MCF 10A (cell line): ENCODE measurements around the gene KIF23. TPM values are rescaled to one million over a fixed set of nuclear protein-coding genes. Genes with fewer than 3 reads are reported as not detected.

Source experiments
- BruUV-seq: library from RNA; stranded (reverse); fragments of 400-500 nt; replicated peaks from 2 replicates; lab custom pipeline; 2021; lab: Mats Ljungman, UMichigan
- CTCF ChIA-PET: fragments of 300-600 bp; sonication (Branson Sonifier 250); formaldehyde crosslinking; extraction: SDS; loops from one replicate; lab custom pipeline; 2021; ENCODE audit warnings: antibody characterized with exemption, inconsistent platforms; lab: Yijun Ruan, JAX
- POLR2A ChIA-PET: fragments of 300-600, 350-650 bp; sonication (Branson Sonifier 250); formaldehyde crosslinking; extraction: SDS; loops from one replicate; lab custom pipeline; 2020; ENCODE audit warnings: antibody characterized with exemption, inconsistent platforms; lab: Yijun Ruan, JAX
- DNase-seq: peaks from one replicate; pipeline ENCODE4 v3.0.0-alpha.2; 2018; ENCODE audit not compliant: unreplicated experiment
- H3K27ac Mint-ChIP-seq: one replicate; pipeline ENCODE4 v1.8.0; 2022; ENCODE audit warnings: mild to moderate bottlenecking, low read depth, mixed read lengths; ENCODE audit not compliant: unreplicated experiment
- H3K27me3 Mint-ChIP-seq: one replicate; pipeline ENCODE4 v1.8.0; 2022; ENCODE audit warnings: mixed read lengths; ENCODE audit not compliant: insufficient read depth, unreplicated experiment
- H3K36me3 Mint-ChIP-seq: one replicate; pipeline ENCODE4 v1.8.0; 2022; ENCODE audit warnings: mild to moderate bottlenecking, moderate library complexity, mixed read lengths; ENCODE audit not compliant: insufficient read depth, unreplicated experiment
- H3K4me1 Mint-ChIP-seq: one replicate; pipeline ENCODE4 v1.8.0; 2022; ENCODE audit warnings: mixed read lengths; ENCODE audit not compliant: insufficient read depth, unreplicated experiment
- H3K4me3 Mint-ChIP-seq: one replicate; pipeline ENCODE4 v1.8.0; 2022; ENCODE audit warnings: mild to moderate bottlenecking, moderate library complexity, mixed read lengths; ENCODE audit not compliant: unreplicated experiment
- H3K9me3 Mint-ChIP-seq: one replicate; pipeline ENCODE4 v1.8.0; 2022; ENCODE audit warnings: mixed read lengths; ENCODE audit not compliant: unreplicated experiment
- CTCF ChIP-seq: fragments of 200-600 bp; IDR thresholded peaks from one replicate; pipeline ENCODE4 v1.8.0; 2022; ENCODE audit warnings: antibody characterized with exemption, mild to moderate bottlenecking; ENCODE audit not compliant: unreplicated experiment
- intact Hi-C: fragments of 100-400 bp; cut with micrococcal nuclease; formaldehyde crosslinking; loops from 2 replicates; pipeline ENCODE4 v1.14.1; 2022
- total RNA-seq: library from RNA; stranded (reverse); gene quantifications from 2 replicates; pipeline ENCODE4 v1.2.3, GENCODE V29; 2022

Gene KIF23
- total RNA-seq, 1 experiment from 2014 or later: 50.2 TPM

- BruUV-seq: no TSS peak
- peaks cover 16% of the 10 kb centered on the region for H3K4me1 Mint-ChIP-seq
- TF ChIP-seq CTCF: no peak
- no peak overlapping the region for H3K27ac Mint-ChIP-seq
- no peak overlapping the region for H3K4me3 Mint-ChIP-seq
- DNase-seq: no peak
- H3K9me3 Mint-ChIP-seq: no peaks in the 10 kb centered on the region
- POLR2A ChIA-PET: no interaction called here
- CTCF ChIA-PET: interaction anchor here (1.1 to 3.0 kb wide), 2 partner anchors 339 to 351 kb away, joined by 5 to 9 read pairs; no protein-coding TSS in a partner anchor
- H3K36me3 Mint-ChIP-seq: peaks cover 6% of the 10 kb centered on the region
- intact Hi-C loops: loop anchor here (10.0 kb wide), 1 partner anchor 134 kb away; no protein-coding TSS in a partner anchor
- H3K27me3 Mint-ChIP-seq: no peaks in the 10 kb centered on the region
Measured at GRCh38 chr15:69398491-69398891, 15.7 kb upstream of the KIF23 start.

- ChIA-PET POLR2A (no interaction called here), CTCF (no interaction called here)
- Mint-ChIP-seq H3K9me3 (no peaks in the 10 kb centered on the region), H3K4me3 (no peak overlapping the region), H3K27me3 (no peaks in the 10 kb centered on the region), H3K4me1 (peaks cover 10% of the 10 kb centered on the region), H3K36me3 (peaks cover 10% of the 10 kb centered on the region), H3K27ac (no peak overlapping the region)
- BruUV-seq: no TSS peak
- intact Hi-C loops: no loop called here
- TF ChIP-seq CTCF: no peak
- no peak for DNase-seq
Measured at GRCh38 chr15:69400850-69401249, 13.3 kb upstream of the KIF23 start.

GRCh38 chr15:69402816-69403215, 11.3 kb upstream of the KIF23 start:
- POLR2A ChIA-PET: interaction anchor here (0.6 kb wide), 1 partner anchor 1352 kb away, joined by 3 read pairs; no protein-coding TSS in a partner anchor

GRCh38 chr15:69403594-69403993, 10.6 kb upstream of the KIF23 start:
- POLR2A ChIA-PET: interaction anchor here (0.6 to 1.5 kb wide), 4 partner anchors 9 to 243 kb away, joined by 3 to 4 read pairs (median 3); partner anchors contain the start of gene GLCE

More at GRCh38 chr15:69402816-69403215, 11.3 kb upstream of the KIF23 start:
- no peaks in the 10 kb centered on the region for H3K27me3 Mint-ChIP-seq
- H3K4me3 Mint-ChIP-seq: no peak overlapping the region
- intact Hi-C loops: no loop called here
- H3K9me3 Mint-ChIP-seq: no peaks in the 10 kb centered on the region
- H3K4me1 Mint-ChIP-seq: peaks cover 10% of the 10 kb centered on the region
- DNase-seq: no peak
- H3K36me3 Mint-ChIP-seq: peaks cover 10% of the 10 kb centered on the region
- TF ChIP-seq CTCF: no peak
- CTCF ChIA-PET: interaction anchor here (6.8 kb wide), 1 partner anchor 9 kb away, joined by 54 read pairs; no protein-coding TSS in a partner anchor
- H3K27ac Mint-ChIP-seq: no peak overlapping the region
- no TSS peak for BruUV-seq

More at GRCh38 chr15:69403594-69403993, 10.6 kb upstream of the KIF23 start:
- no peak for TF ChIP-seq CTCF
- H3K36me3 Mint-ChIP-seq: peaks cover 10% of the 10 kb centered on the region
- intact Hi-C loops: no loop called here
- H3K4me3 Mint-ChIP-seq: no peak overlapping the region
- H3K27me3 Mint-ChIP-seq: no peaks in the 10 kb centered on the region
- peaks cover 10% of the 10 kb centered on the region for H3K4me1 Mint-ChIP-seq
- no peak overlapping the region for H3K27ac Mint-ChIP-seq
- H3K9me3 Mint-ChIP-seq: no peaks in the 10 kb centered on the region
- no TSS peak for BruUV-seq
- CTCF ChIA-PET: interaction anchor here (0.5 to 6.8 kb wide), 8 partner anchors 9 to 1102 kb away, joined by 3 to 54 read pairs (median 3); no protein-coding TSS in a partner anchor
- peak; percentile 65 for DNase-seq
